ENCODE data around the gene GFPT2.

DNA sequence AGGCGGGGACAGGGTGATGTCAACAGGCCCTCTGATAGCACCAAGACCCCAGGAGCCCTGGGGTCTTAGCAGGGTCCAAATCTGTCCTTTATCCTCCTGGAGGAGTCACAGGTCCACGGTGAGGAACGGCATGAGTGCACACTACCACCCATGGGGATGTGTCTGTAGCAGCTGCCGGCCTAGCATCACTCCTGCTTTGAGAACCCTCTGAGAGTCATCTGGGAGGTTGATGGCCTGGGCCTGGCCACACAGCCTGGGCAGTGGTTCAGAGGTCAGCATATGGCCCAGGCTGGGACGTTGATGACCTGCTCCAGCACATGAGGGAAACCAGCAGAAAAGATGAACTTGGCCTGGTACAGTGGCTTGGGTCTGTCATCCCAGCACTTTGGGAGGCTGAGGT lies 1.8 kb upstream of the GFPT2 start:
- TF ChIP-seq, protein P1, sequence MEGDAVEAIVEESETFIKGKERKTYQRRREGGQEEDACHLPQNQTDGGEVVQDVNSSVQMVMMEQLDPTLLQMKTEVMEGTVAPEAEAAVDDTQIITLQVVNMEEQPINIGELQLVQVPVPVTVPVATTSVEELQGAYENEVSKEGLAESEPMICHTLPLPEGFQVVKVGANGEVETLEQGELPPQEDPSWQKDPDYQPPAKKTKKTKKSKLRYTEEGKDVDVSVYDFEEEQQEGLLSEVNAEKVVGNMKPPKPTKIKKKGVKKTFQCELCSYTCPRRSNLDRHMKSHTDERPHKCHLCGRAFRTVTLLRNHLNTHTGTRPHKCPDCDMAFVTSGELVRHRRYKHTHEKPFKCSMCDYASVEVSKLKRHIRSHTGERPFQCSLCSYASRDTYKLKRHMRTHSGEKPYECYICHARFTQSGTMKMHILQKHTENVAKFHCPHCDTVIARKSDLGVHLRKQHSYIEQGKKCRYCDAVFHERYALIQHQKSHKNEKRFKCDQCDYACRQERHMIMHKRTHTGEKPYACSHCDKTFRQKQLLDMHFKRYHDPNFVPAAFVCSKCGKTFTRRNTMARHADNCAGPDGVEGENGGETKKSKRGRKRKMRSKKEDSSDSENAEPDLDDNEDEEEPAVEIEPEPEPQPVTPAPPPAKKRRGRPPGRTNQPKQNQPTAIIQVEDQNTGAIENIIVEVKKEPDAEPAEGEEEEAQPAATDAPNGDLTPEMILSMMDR (IDR thresholded peaks at IDR 0.05): no peak
- no peak for TF ChIP-seq POLR2A (IDR thresholded peaks at IDR 0.05)
